Suppressor macrophage treated with lipopolysaccharide for 1 hour (primary cell): ENCODE data around the gene FAM221B.
A peak's percentile ranks its signal among the peaks of the same experiment; 100 is the strongest.

Experiments
- DNase-seq, 3 donors: peaks; one replicate each; pipeline ENCODE4 v3.0.0-alpha.2; 2020 to 2022

The FAM221B gene

DNA sequence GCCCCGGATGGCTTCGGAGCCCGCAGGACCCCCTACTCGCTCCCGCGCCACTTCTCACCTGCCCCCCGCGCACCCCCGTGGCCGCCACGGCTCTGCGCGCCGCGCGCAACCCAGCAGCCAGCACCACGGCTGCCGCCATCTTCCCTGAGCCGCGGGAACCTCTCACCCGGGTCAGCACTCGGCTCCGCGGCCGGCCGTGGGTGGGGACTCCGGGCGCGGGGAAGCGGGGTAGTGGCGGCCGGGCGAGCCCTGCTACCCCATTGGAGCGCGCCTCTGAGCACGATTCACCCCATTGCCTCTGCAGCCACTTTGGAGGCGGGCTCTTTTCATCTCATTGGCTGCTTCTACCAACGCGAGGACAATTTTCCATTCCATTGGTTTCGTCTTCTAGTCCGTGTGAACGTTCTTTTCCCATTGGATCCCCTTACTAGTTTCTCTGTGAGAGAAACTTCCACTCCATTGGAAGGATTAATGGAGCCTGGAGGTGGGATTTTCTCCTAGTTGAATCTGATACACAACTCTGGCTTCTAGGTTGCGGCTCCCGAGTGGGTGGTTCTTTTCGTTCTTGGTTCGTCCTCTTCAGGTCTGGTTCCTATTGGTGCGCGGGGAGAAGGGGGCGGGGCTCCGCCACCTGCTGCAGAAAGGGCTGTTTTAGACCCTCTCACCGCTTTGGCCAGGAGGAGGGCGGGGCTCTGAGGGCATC, 13.5 kb downstream of the FAM221B start, which contains the start of gene HINT2:
HINT2 (minus strand) TSS at position 202 of the 703 bp plus-strand sequence; CDS start at position 139, 63 bp downstream.
- peak; percentile 99 for DNase-seq

DNA sequence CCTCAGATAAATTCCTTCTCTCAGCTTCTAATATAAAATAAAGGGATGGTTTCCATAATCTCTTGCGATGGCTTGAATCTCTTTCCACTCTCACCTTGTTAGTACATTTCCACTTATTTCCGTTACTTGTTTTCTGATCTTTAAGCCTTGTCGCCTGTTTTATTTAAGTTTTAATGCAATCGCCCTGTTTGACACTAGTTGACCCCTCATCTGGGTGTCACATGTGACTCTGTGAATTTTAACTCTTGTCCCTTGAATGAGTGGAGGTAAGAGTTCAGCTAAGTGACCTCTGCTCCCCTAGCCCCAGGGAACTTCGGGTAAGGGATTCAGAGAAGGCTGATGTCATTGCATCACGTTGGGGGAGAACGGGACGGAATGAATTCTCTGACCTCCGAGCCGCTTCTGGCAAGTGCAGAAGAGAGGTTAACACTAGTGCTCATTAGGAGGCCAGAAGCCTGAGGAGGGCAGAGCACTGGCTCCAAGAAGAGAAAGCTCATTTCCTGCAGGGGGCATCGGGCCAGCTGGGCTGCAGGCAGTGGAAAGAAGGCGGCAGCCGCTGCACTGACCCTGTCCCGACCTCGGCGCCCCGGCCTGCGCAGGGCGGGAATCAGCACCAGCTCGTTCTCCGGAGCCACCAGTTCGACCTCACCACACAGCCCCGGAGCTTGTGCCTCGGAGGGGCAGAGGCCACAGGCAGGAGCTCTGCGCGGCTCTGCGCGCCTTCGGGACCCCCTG, 14.3 kb downstream of the FAM221B start:
- peak; percentile 61 to 75 (median 65) for DNase-seq

DNA sequence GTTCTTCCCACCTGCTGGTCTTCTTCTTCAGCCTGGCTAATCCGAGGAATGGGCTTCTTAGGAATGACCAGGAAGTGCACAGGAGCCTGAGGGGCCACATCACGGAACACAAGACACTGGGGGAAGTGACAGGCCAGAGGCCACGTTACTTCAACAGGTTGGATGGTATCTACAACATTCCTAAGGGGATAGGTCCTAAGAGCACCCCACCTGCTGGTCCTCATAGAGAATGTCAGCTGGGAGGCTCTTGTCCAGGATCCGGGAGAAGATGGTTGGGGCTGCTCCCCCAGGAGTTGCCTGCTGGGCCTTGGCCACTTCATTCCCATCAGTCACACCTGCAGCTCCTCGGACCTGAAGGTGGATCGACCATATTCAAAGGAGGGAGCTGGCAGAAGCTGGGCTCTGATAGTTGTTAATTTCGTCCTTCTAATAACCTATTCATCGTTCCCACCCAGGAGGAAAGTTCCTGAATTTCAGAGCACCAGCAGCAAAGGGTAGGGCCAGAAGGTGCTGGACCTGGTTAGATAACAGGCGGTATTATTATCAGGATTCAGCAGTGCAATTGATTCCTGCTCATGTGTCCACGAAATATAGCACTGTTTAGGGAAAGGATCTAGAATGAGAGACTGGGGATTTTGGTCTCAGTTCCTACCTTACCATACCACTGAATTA, 15.0 kb downstream of the FAM221B start:
- DNase-seq = peak in 1 of 3 donors; percentile 12

GRCh38 chr9:35812025-35812602, 16.4 kb downstream of the FAM221B start, which contains the start of gene SPAG8:
Gene SPAG8, minus strand, starts transcription at chr9:35812262. Its CDS starts 115 bp downstream, at chr9:35812147.
- DNase-seq = peak; percentile 90 to 92 (median 90)

DNA sequence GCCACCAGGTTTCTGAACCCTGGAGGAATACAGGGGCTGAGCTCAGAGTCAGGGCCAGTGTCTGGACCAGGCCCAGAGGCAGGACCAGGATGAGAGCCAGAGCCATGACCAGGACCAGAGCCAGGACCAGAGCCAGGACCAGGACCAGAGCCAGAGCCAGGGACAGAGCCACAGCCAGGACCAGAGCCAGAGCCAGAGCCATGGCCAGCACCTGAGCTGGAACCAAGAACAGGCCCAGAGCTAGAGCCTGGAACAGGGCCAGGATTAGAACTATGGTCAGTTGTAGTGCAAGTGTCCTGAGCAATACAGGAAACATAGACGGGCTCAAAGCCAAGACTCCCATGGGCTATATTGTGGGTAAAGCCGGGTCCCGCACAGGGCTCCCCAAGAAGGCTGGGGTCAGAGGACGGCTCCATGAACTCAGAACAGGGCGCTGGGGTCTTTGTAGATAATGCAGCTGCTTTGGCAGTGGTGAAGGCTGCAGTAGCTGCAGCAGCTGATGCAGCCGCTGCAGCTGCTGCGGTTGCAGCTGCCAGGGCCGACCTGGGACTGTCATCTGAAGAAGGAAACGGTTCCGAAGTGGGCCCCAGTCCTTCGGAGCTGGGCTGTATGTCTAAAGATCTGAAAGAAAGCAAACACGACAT, 17.0 kb downstream of the FAM221B start:
- no peak for DNase-seq

DNA sequence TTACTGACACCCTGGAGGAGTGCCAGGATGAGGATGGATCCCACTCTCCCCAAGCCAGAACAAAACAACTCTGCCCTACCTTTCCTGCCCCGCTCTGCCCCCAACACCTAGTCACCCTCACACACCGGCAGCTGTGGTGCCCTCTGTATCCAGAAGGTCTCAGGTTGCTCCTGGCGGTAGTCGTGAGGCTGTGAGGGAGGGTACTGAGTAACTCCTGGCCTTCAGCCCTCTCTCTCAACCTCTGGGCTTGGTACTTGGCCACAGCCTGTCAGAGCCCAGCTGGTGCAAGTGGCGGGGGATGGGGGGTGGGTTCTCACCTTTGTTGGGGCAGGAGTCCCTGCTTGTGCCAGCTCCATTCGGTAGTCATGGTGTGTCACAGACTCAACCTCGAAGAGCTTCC, 18.4 kb downstream of the FAM221B start:
- no peak for DNase-seq

GRCh38 chr9:35808433-35808832, 20.1 kb downstream of the FAM221B start:
- DNase-seq = no peak

DNA sequence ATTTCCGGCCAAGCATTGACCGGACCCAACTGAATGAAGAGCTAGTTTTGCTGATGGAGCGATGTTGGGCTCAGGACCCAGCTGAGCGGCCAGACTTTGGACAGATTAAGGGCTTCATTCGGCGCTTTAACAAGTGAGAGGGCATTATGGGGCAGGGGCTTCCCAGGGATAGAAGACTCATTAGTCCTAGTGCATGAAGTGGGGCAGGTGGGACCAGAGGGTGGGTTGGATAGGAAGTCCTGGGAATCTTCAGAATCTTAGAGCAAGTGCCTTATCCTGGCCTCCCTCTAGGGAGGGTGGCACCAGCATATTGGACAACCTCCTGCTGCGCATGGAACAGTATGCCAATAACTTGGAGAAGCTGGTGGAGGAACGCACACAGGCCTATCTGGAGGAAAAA, 22.4 kb downstream of the FAM221B start:
- DNase-seq = no peak

DNA sequence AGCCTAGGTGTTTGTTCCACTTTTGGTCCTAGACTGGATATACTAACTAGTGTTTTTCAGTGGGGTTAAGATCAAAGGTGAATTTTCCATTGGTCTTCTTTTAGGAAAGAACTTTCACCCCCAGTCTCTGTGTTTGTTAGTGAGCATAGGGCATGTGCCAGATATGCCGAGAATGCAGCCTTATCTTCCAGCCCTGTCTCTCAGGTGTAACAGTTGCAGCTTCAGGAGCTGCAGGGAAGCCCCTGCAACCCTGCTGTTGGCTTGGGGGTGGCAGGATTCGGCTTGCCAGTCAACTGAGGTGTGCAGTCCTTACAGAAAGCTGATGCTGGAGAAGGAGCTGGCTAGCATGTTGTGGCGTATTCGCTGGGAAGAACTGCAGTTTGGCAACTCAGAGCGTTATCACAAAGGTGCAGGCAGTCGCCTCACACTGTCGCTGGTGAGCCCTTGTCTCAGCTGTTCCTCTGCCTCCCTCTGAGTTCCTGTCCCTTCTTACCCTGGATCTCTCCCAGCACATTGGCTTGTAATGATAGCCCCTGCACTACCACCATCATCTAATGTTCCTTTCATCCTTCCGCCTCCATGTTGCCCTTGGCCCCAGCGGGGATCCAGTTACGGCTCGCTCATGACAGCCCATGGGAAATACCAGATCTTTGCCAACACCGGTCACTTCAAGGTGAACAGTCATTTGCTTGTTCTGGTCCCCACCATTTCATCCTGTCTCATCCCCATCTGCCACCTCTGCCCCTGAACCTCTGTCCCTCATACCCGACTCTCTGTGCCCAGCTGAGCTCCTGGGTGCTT, 27.0 kb downstream of the FAM221B start:
- DNase-seq = no peak

DNA sequence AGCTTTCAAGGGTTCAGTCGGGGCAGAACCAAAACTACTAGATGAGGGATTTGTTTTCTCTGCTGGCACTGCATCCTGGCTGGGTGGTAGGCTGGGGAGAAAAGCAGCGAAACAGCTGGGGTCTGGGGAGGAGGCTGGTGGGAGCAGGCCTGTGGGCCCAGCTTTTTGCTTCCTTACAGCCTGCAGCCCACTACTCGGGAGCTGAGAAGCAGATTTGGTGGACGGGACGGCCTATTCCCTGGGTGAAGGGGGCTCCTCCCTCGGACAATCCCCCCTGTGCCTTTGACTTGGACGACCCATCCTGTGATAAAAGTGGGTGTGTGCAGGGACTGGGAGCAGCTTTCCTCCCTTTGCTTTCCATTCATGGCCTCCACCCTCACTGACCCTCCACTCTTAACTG, 28.0 kb downstream of the FAM221B start:
- no peak for DNase-seq

- peak; percentile 26 to 38 (median 35) for DNase-seq
Measured at GRCh38 chr9:35798658-35799374, 29.7 kb downstream of the FAM221B start.

DNA sequence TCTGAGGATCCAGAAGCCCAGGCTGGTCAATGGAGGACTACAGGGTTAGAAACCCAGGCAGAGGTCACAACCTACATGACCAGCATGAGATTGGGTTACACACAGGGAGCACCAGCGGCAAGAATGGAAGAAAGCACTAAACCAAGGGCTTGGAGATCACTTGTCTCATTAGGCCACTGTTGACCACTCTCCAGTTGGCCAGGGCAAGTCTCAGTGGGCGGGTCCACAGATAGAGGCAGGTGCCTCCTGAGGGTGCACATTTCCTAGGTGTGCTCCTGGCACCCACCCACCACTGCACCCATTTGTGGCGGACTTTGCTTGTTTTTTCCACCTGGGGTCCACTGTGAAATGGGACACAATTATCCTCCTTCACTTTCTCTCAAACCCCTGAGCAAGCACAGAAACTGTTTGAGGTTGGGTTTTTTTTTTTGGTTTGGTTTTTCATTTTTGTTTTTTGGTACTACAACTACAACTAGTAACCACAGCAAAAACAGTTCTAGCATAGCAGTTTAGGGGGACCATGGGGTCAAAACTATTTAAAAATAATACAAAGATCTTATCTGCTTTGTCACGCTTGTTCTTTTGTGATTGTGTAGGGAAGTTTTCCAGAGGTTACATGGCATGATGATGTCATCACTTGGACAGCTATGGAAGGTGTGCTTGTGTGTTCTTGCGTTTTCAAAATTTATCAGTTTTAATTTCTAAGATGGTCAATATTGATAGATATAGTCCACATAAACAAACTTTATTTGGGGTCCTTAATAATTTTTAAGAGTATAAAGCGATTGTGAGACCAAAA, 31.0 kb downstream of the FAM221B start:
- no peak for DNase-seq

DNA sequence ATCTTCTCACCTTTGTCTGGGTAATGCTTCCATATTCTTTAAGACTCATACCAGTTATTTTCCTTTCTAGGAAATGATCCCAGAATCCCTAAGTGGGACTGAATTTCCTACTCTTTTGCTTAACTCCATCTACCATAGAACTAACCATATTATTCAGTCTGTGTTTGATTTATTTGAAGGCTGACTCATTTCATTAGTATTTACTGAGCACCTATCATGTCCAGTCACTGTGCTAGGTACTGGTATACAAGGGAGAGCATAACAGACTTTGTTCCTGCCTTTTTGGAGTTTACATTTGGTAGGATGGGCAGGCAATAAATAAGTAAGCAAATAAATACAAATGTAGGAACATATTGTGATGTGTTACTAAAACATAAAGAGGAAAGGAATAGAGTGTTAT, 32.8 kb downstream of the FAM221B start:
- DNase-seq = no peak

DNA sequence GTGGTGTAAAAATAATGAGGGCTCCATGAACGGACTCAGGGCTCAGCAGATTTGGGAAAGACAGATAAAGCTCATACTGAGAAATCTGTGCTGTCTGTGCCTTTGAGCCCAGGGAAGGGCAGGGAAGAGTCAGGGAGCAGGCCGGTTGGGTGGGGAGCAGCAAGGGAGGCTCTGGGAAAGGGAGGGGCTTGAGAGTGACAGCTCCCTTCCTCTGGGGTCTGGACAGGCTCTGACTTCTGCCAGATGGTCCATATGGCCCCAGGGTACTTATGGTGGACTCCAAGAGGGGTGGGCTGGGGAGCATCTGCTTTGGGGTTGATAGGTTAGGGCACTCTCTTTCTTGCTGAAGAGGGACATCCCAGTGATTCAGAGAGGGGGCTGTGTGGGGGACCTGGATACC, 35.1 kb downstream of the FAM221B start:
- no peak for DNase-seq

DNA sequence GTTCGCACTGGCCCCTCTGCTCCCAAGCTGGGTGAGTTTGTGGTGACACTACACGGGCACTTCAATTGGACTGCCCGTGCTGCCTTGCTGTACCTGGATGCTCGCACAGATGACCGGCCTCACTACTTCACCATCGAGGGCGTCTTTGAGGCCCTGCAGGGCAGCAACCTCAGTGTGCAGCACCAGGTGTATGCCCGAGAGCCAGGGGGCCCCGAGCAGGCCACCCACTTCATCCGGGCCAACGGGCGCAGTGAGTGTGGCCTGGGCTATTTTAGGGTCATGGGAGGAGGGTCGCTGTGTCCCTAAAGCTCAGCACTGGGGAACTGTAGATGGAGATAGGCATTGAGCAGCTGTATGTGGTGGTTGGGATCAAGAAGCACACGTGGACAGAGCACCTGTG, 35.7 kb downstream of the FAM221B start:
- DNase-seq = no peak

- no peak for DNase-seq
Measured at GRCh38 chr9:35792024-35792813, 36.3 kb downstream of the FAM221B start.

DNA sequence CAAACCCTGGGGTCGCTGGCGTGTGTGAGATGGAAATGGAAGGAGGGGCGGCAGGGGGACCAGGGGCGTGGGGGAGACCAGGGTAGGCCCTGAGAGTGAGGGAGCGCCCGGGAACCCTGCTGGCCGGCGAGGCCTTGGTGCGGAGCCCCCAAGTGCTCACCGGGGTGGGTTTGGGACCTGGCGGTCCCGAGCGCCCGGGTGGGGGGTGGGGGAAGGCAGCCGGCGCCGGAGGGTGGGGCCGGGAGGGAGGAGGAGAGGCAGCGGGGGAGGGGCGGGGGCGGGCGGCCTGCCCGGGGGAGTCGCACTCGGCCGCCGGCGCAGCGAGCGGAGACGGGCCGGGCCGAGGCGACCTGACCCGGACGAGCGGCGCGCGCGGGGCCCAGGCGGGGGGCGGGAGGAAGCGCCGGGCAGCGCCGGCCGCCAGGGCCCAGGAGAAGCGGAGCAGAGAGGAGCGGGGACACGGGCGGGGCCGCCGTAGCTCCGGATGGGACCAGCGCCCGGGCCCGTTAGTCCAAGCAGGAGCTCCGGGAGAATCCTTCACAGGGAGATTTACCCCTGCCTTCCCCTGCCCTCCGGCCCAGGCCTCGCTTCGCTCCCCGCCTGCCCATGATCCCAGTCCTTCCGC, 37.1 kb downstream of the FAM221B start, which contains the start of gene NPR2:
NPR2 (plus strand) TSS at position 295 of the 625 bp plus-strand sequence. CDS start 818 bp downstream, outside the sequence.
- peak in 2 of 3 donors; percentile 39 to 53 for DNase-seq
